ENCODE data around the gene HAGH.

HAGH gene

DNA sequence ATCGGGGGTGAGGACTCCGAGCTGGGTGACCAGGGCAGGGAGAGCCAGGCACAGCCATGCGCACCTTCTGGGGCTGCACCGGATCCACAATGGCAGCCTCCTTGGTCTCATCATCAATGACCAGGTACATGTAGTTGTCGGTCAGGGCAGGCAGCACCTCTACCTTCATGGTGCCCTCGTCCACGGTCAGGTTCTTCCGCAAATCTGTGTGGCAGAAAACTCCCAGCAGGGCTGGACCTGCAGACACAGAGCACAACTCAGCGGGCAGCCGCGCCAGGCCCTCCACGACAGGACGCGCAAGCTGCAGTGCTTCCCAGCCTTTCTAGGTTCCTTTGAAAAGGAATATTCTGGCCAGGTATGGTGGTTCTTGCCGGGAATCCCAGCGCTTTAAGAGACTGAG is 3.8 kb downstream of the HAGH start:
- H3K4me3 ChIP-seq (ENCODE audit: low read depth, low read length), result no peak overlapping the region

DNA sequence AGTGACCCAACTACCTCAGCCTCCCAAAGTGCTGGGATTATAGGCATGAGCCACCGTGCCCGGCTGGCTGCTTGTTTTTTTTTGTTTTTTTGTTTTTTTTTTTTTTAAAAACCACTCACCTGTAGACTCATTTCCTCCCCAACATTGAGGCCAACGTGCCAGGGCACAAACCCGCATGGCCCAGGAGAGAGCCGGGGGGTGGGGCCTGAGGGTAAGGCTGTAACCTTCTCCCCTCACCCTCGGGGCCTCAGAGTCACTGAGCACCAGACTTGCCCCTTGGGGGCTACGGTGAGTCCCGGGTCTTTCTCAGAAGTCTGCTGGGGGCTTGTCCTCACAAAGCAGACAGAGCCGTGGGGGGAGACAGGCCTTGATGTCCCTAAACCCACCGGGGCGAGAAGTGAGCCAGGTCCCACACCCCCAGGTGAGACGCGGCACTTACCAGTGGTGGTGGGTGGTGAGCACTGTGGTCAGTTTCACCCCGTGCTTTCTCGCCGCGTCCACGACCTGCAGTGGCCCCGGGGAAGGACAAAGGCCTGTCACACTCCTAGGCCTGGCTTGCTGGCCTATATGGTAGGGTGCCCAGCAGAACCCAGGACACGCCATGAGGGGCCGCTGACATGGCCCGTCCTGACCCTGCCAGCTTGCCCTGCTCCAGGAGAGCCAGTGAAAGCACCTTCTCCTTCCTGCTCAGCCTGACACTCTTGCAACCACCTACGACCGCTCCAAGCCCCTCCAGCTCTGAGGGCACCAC is 4.6 kb downstream of the HAGH start:
- no peak overlapping the region for H3K4me3 ChIP-seq (ENCODE audit: low read depth, low read length)
- no peak for DNase-seq (ENCODE audit: low read depth)
- TF ChIP-seq, protein P1, sequence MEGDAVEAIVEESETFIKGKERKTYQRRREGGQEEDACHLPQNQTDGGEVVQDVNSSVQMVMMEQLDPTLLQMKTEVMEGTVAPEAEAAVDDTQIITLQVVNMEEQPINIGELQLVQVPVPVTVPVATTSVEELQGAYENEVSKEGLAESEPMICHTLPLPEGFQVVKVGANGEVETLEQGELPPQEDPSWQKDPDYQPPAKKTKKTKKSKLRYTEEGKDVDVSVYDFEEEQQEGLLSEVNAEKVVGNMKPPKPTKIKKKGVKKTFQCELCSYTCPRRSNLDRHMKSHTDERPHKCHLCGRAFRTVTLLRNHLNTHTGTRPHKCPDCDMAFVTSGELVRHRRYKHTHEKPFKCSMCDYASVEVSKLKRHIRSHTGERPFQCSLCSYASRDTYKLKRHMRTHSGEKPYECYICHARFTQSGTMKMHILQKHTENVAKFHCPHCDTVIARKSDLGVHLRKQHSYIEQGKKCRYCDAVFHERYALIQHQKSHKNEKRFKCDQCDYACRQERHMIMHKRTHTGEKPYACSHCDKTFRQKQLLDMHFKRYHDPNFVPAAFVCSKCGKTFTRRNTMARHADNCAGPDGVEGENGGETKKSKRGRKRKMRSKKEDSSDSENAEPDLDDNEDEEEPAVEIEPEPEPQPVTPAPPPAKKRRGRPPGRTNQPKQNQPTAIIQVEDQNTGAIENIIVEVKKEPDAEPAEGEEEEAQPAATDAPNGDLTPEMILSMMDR (IDR thresholded peaks at IDR 0.05; ENCODE audit: low read depth, low read length, missing control alignments), result no peak

More for the DNA sequence above, 3.8 kb downstream of the HAGH start:
- no peak for DNase-seq (ENCODE audit: low read depth)
- TF ChIP-seq, protein P1 (IDR thresholded peaks at IDR 0.05; ENCODE audit: low read depth, low read length, missing control alignments), result no peak

- TF ChIP-seq, protein P1 (IDR thresholded peaks at IDR 0.05; ENCODE audit: low read depth, low read length, missing control alignments), result no peak
- H3K4me3 ChIP-seq (ENCODE audit: low read depth, low read length), result no peak overlapping the region
- DNase-seq (ENCODE audit: low read depth), result no peak
Observed at GRCh38 chr16:1820946-1821290, 5.7 kb downstream of the HAGH start.

GRCh38 chr16:1820096-1820945 is 6.3 kb downstream of the HAGH start:
- DNase-seq (ENCODE audit: low read depth), result no peak
- TF ChIP-seq, protein P1 (IDR thresholded peaks at IDR 0.05; ENCODE audit: low read depth, low read length, missing control alignments), result no peak
- H3K4me3 ChIP-seq (ENCODE audit: low read depth, low read length), result no peak overlapping the region

- no peak for DNase-seq (ENCODE audit: low read depth)
- TF ChIP-seq, protein P1 (IDR thresholded peaks at IDR 0.05; ENCODE audit: low read depth, low read length, missing control alignments), result no peak
- H3K4me3 ChIP-seq (ENCODE audit: low read depth, low read length), result no peak overlapping the region
Observed at GRCh38 chr16:1819611-1820010, 7.0 kb downstream of the HAGH start.

DNA sequence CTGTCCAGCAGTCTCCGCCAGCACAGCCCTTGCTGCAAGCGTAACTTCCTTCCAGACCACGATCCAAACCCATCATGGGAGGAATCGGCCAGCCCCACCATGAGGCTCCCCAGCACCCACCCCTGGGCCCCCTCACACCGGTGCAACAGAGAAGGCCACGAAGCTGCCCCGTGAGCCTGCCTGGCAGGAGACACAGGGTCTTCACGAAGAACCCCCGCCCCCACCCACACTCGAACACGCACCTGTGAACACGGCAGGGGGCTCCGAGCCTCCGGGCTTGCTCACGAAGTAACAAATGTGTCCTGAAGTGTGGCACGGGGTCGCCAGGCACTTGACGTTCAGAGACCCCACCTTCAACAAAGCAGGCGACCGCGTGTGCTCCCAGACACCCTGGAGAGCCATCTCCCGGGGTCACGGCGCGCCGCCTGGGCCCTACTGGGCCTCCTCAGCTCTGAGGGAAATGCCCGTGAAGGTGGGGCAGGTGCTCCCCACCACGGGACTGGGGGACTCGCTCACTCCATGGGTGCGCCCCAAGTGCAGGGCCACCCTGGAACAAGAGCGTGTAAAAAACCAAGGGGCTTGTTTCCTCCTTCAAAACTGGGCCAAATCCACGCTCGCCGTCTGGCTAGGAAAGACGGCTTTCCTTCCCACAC is 7.6 kb downstream of the HAGH start:
- no peak for DNase-seq (ENCODE audit: low read depth)
- TF ChIP-seq, protein P1 (IDR thresholded peaks at IDR 0.05; ENCODE audit: low read depth, low read length, missing control alignments), result no peak
- no peak overlapping the region for H3K4me3 ChIP-seq (ENCODE audit: low read depth, low read length)
